Measurements from ENCODE around the gene CLIC5. TPM values are rescaled to one million over a fixed set of nuclear protein-coding genes. Genes with fewer than 3 reads are reported as not detected.

Gene CLIC5
- total RNA-seq, 2 donors from 2014 or later: 1.6 to 3.3 TPM

DNA sequence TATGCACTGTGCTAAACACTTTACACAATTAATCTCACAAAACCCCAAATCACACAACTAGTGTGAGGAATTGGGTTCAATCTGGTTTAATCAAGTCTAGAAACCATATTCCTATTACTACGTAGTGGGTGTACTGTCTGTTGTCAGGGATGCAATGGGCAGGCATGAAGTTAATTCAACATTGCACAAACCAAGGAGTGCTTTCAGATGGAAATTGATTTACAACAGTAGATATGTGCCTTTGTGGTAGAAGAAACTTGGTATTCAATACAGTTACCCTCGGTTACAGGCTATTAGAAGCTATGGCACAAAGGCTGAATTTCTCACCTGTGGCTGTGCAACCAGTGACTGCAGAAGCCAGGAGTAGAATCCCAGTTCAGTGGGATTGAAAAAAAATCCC is 157.8 kb downstream of the CLIC5 start:
- WGBS, 2 donors: 67 to 71% methylated on average over 2 of the region's 2 CpGs
- intact Hi-C loops (cut with DNase I): no loop called here
- TF ChIP-seq, protein P1, sequence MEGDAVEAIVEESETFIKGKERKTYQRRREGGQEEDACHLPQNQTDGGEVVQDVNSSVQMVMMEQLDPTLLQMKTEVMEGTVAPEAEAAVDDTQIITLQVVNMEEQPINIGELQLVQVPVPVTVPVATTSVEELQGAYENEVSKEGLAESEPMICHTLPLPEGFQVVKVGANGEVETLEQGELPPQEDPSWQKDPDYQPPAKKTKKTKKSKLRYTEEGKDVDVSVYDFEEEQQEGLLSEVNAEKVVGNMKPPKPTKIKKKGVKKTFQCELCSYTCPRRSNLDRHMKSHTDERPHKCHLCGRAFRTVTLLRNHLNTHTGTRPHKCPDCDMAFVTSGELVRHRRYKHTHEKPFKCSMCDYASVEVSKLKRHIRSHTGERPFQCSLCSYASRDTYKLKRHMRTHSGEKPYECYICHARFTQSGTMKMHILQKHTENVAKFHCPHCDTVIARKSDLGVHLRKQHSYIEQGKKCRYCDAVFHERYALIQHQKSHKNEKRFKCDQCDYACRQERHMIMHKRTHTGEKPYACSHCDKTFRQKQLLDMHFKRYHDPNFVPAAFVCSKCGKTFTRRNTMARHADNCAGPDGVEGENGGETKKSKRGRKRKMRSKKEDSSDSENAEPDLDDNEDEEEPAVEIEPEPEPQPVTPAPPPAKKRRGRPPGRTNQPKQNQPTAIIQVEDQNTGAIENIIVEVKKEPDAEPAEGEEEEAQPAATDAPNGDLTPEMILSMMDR (IDR thresholded peaks at IDR 0.05): no peak
- TF ChIP-seq POLR2A (IDR thresholded peaks at IDR 0.05): no peak
- H3K27ac ChIP-seq: no peak overlapping the region
- no peaks in the 10 kb centered on the region for H3K9me3 ChIP-seq
- ATAC-seq (no peak), DNase-seq (no peak)
- no peaks in the 10 kb centered on the region for H3K27me3 ChIP-seq
- no peaks in the 10 kb centered on the region for H3K36me3 ChIP-seq (replicated peaks in 1 of 2; ENCODE audit: insufficient read depth in 1 of 2, low read depth in 2 of 2)
- H3K4me1 ChIP-seq: no peaks in the 10 kb centered on the region
- no peak overlapping the region for H3K4me3 ChIP-seq

DNA sequence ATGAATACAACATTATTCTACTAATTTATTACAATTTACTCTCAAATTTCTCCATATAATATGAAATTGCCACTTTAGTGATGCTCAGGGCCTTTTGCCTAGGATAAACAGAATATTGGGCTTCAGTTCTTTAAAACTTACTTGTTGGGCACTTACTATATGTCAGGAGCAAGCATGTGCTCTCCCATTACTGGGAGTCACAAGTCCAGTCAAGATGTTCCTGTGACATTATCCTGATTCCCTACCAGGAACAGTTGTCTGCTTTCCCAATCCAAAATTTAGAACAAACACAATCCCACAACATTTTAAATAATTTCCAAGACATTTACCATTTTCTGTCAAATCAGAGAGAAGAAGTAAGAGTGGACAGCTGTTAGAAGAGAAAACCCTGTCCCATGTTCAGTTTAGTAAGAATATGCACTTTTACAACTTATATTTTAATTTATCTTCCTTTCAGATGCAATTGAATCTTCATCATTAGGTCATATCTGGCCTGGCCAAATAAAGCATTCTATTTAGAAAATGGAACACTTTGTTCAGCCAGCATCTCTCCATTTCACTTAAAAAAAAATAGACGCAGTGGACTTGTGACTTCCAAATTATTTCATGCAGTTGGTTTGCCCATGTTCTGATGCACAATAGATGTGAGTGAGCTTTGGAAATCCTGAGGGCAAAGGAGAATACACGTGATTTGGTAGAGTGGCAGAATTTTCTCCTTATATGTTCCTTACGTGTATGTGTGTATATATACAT is 159.8 kb downstream of the CLIC5 start:
- H3K27ac ChIP-seq: no peak overlapping the region
- intact Hi-C loops (cut with DNase I): no loop called here
- ATAC-seq: no peak
- H3K9me3 ChIP-seq: no peaks in the 10 kb centered on the region
- no peaks in the 10 kb centered on the region for H3K4me1 ChIP-seq
- no peak overlapping the region for H3K4me3 ChIP-seq
- WGBS, 2 donors: 68 to 71% methylated on average over 3 of the region's 3 CpGs
- DNase-seq: no peak
- H3K36me3 ChIP-seq (replicated peaks in 1 of 2; ENCODE audit: insufficient read depth in 1 of 2, low read depth in 2 of 2): no peaks in the 10 kb centered on the region
- no peaks in the 10 kb centered on the region for H3K27me3 ChIP-seq
- TF ChIP-seq, protein P1 (IDR thresholded peaks at IDR 0.05): no peak
- TF ChIP-seq POLR2A (IDR thresholded peaks at IDR 0.05): no peak

DNA sequence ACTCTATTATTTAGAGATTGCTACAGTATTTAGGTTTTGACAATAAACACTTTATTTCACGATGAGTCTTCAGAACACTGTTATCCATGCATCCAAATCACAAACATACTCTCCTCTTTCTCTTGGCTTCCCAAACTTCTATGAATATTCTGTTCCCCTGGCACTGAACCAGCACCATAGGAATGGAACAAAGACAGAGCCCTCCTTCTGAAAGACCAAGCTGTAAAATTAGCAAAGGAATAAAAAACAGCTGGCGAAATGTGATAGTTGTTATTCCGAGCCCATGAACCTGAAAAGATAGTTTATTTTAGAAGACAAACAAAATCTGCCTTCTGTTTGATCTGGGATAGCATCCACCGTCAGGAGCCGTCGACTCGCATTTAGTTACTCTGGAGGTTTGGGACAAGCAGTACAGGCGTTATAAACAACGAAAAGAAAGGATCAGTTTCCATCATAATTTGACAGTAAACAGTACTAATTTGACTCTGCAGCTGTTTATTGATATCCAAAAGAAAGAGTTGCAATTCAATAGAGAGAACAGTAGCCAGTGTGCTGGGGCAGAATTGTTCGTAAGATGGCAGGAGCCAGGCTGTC is 161.4 kb downstream of the CLIC5 start:
- H3K27ac ChIP-seq: no peak overlapping the region
- no peaks in the 10 kb centered on the region for H3K36me3 ChIP-seq (replicated peaks in 1 of 2; ENCODE audit: insufficient read depth in 1 of 2, low read depth in 2 of 2)
- ATAC-seq: no peak
- H3K4me3 ChIP-seq: no peak overlapping the region
- intact Hi-C loops (cut with DNase I): no loop called here
- 49 to 62% methylated on average over 10 of the region's 10 CpGs for whole genome bisulfite sequencing, 2 donors
- no peak for DNase-seq
- no peaks in the 10 kb centered on the region for H3K27me3 ChIP-seq
- TF ChIP-seq, protein P1 (IDR thresholded peaks at IDR 0.05): no peak
- TF ChIP-seq POLR2A (IDR thresholded peaks at IDR 0.05): no peak
- no peaks in the 10 kb centered on the region for H3K4me1 ChIP-seq
- H3K9me3 ChIP-seq: no peaks in the 10 kb centered on the region

DNA sequence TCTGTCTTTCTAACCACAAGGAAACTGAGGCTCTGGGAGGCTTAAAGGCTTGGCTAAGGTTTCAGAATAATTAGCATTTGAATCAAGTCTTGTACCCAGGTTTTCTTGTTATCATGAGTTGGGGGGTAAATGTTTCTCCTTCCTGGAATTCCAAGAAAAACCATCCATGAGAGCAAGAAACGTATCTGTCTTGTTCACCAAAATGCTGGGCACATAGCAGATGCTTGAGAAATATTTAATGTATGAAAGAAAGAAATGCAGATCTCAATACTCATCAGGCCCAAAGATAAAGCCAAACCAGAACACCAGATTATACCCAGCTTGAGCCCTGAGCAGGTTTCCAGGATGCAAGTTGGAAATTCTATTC is 164.6 kb downstream of the CLIC5 start:
- no peaks in the 10 kb centered on the region for H3K27me3 ChIP-seq
- no peak for DNase-seq
- ATAC-seq: no peak
- H3K9me3 ChIP-seq: no peaks in the 10 kb centered on the region
- no peaks in the 10 kb centered on the region for H3K36me3 ChIP-seq (replicated peaks in 1 of 2; ENCODE audit: insufficient read depth in 1 of 2, low read depth in 2 of 2)
- 42 to 50% methylated on average over 1 of the region's 1 CpG for WGBS, 2 donors
- H3K27ac ChIP-seq: no peak overlapping the region
- TF ChIP-seq, protein P1 (IDR thresholded peaks at IDR 0.05): no peak
- TF ChIP-seq POLR2A (IDR thresholded peaks at IDR 0.05): no peak
- H3K4me1 ChIP-seq: no peaks in the 10 kb centered on the region
- intact Hi-C loops (cut with DNase I): no loop called here
- H3K4me3 ChIP-seq: no peak overlapping the region
